NB4 (cell line): ENCODE results near the gene OSBPL10.

Experiments
- DNase-seq: peaks from one replicate; pipeline ENCODE4 v3.0.0; 2010; ENCODE audit warnings: low read depth
- H3K4me3 ChIP-seq: one replicate; pipeline ENCODE4 v1.5.1; 2011; ENCODE audit warnings: mild to moderate bottlenecking, low read depth, low read length, moderate library complexity
- CTCF ChIP-seq: IDR thresholded peaks from one replicate; pipeline ENCODE4 v1.5.1; 2012; ENCODE audit warnings: low read depth, low read length
- MYC ChIP-seq: IDR thresholded peaks from 2 replicates; pipeline ENCODE4 v1.6.1; 2011; ENCODE audit warnings: low read depth, low read length
- POLR2A ChIP-seq: IDR thresholded peaks from 2 replicates; pipeline ENCODE4 v1.6.1; 2011; ENCODE audit warnings: mild to moderate bottlenecking; ENCODE audit not compliant: insufficient read length; ENCODE audit errors: extremely low read depth
- TF ChIP-seq, protein P1 (sequence below): IDR thresholded peaks from 2 replicates; pipeline ENCODE4 v1.6.1; 2011; ENCODE audit warnings: low read depth, low read length

The OSBPL10 gene

GRCh38 chr3:31614162-31614921 is 366.7 kb downstream of the OSBPL10 start:
- no peak for DNase-seq
- no peak overlapping the region for H3K4me3 ChIP-seq
- TF ChIP-seq POLR2A (no peak), MYC (no peak), CTCF (no peak)
- TF ChIP-seq, protein P1, sequence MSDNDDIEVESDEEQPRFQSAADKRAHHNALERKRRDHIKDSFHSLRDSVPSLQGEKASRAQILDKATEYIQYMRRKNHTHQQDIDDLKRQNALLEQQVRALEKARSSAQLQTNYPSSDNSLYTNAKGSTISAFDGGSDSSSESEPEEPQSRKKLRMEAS: no peak

- no peak for DNase-seq
- H3K4me3 ChIP-seq: no peak overlapping the region
- TF ChIP-seq POLR2A: no peak
- TF ChIP-seq CTCF: no peak
- TF ChIP-seq, protein P1: no peak
- TF ChIP-seq MYC: no peak
Measured at GRCh38 chr3:31613654-31614053, 367.4 kb downstream of the OSBPL10 start.

- no peak overlapping the region for H3K4me3 ChIP-seq
- TF ChIP-seq MYC (no peak), POLR2A (no peak), CTCF (no peak)
- TF ChIP-seq, protein P1: no peak
- DNase-seq: no peak
Measured at GRCh38 chr3:31613177-31613576, 367.9 kb downstream of the OSBPL10 start.
